Endometrium (tissue), 2 donors: ENCODE data around the gene C15orf62.

Experiments
- FAIRE-seq: peaks from 2 replicates; lab custom pipeline; 2012; peaks lifted over from hg19 to GRCh38; lab: Jason Lieb, UNC
- donor health status: control.
- donor health status: control.

Gene C15orf62

GRCh38 chr15:40782609-40783227 is 12.9 kb downstream of the C15orf62 start:
- no peak for FAIRE-seq

- FAIRE-seq = no peak
Measured at GRCh38 chr15:40785164-40785563, 15.4 kb downstream of the C15orf62 start.

- no peak for FAIRE-seq
Measured at GRCh38 chr15:40785814-40786213, 16.0 kb downstream of the C15orf62 start.

- FAIRE-seq = no peak
Measured at GRCh38 chr15:40787344-40787841, 17.6 kb downstream of the C15orf62 start.

- no peak for FAIRE-seq
Measured at GRCh38 chr15:40787991-40788390, 18.2 kb downstream of the C15orf62 start.

GRCh38 chr15:40789119-40789518 is 19.3 kb downstream of the C15orf62 start:
- FAIRE-seq = no peak

- FAIRE-seq = no peak
Measured at GRCh38 chr15:40789999-40790398, 20.2 kb downstream of the C15orf62 start.

GRCh38 chr15:40790718-40791117 is 20.9 kb downstream of the C15orf62 start:
- no peak for FAIRE-seq

GRCh38 chr15:40792394-40792793 is 22.6 kb downstream of the C15orf62 start:
- FAIRE-seq = no peak

GRCh38 chr15:40793216-40793989 is 23.6 kb downstream of the C15orf62 start:
- no peak for FAIRE-seq

GRCh38 chr15:40796041-40796440 is 26.3 kb downstream of the C15orf62 start:
- FAIRE-seq = no peak

GRCh38 chr15:40796512-40796911 is 26.7 kb downstream of the C15orf62 start:
- FAIRE-seq = no peak

- no peak for FAIRE-seq
Measured at GRCh38 chr15:40799523-40799922, 29.7 kb downstream of the C15orf62 start.

GRCh38 chr15:40803076-40803475 is 33.3 kb downstream of the C15orf62 start:
- FAIRE-seq = no peak

- no peak for FAIRE-seq
Measured at GRCh38 chr15:40803688-40804087, 33.9 kb downstream of the C15orf62 start.

- FAIRE-seq = no peak
Measured at GRCh38 chr15:40806672-40807027, 36.9 kb downstream of the C15orf62 start.

GRCh38 chr15:40807028-40807887 is 37.5 kb downstream of the C15orf62 start, which contains the start of the genes DNAJC17 and ZFYVE19:
TSS of gene DNAJC17 (minus strand) at chr15:40807473. CDS start at chr15:40807446, 27 bp downstream.
TSS of gene ZFYVE19 (plus strand) at chr15:40807089. CDS start at chr15:40807590, 501 bp downstream.
- FAIRE-seq = peak; percentile 83

- no peak for FAIRE-seq
Measured at GRCh38 chr15:40807888-40808461, 38.2 kb downstream of the C15orf62 start.

- no peak for FAIRE-seq
Measured at GRCh38 chr15:40808861-40809450, 39.2 kb downstream of the C15orf62 start.

- no peak for FAIRE-seq
Measured at GRCh38 chr15:40812721-40813425, 43.1 kb downstream of the C15orf62 start.
